Spleen (tissue), 3 donors: ENCODE measurements around the gene SPA17.

Source experiments
- POLR2A ChIP-seq, 3 donors: fragments of 450-650 bp; IDR thresholded peaks; one replicate each; pipeline ENCODE4 v1.5.1; 2017; ENCODE audit warnings: antibody characterized with exemption in 3 of 3, mild to moderate bottlenecking in 1 of 3
- POLR2AphosphoS5 ChIP-seq, 3 donors: sonication (generic); formaldehyde crosslinking; IDR thresholded peaks; one replicate each; pipeline ENCODE4 v1.5.1; 2017; ENCODE audit warnings: antibody characterized with exemption in 3 of 3

DNA sequence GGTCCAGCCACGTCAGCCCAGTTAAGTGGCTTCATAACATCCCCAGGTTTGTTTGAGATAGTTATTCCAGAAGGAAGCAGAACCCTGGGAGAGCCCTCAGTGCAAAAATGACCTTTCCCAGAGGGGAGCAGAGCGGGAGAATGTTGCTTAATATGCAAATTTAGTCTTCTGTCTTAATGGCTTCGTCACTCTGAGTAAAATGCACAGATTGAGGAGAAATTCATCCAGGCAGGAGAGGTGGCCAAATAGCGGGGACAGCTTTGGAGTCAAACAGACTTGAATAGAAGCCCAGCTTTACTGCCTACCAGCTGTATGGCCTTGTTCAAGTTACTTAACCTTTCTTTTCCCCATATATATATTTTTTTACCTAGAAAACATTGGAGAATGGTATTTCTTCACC, 53.8 kb downstream of the SPA17 start:
- TF ChIP-seq POLR2AphosphoS5 (IDR thresholded peaks at IDR 0.05) (no peak), POLR2A (IDR thresholded peaks at IDR 0.05) (no peak)
